ENCODE results near the gene MYL5. TPM values are rescaled to one million over a fixed set of nuclear protein-coding genes. Genes with fewer than 3 reads are reported as not detected.
A peak's percentile ranks its signal among the peaks of the same experiment; 100 is the strongest.

The MYL5 gene
- total and polyA plus RNA-seq, 4 donors, result 2.4 to 5.0 (median 4.7) TPM

DNA sequence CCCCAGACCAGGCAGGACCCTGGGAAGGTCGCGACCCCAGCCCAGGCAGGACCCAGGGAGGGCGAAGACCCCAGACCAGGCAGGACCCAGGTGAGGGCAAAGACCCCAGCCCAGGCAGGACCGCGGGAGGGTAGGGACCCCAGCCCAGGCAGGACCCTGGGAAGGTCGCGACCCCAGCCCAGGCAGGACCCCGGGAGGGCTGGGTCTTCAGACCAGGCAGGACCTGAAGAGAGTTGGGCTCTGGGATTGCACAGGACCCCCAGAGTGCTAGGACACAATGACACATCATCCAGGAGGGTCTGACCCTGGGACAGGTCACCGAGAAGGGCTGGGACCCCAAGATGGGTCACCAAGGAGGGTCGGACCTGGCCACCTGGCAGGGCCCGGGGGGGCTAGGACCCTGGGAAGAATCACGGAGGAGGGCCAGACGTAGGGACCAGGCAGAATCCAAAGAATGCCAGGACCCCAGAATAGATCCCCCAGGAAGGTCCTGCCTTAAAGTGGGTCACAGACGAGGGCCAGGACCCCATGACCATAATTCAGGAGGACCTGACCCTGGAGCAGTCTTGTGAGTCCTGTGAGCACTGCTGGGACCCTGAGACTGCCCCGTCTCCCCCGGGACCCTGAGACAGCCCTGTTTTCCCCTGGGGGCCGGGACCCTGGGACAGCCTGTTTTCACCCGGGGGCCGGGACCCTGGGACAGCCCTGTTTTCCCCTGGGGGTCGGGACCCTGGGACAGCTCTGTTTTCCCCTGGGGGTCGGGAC is 32.7 kb downstream of the MYL5 start:
- Histone ChIP-seq H3K9me3 (ENCODE audit: control insufficient read depth in 4 of 4, low read length in 3 of 4) (no peaks in the 10 kb centered on the region), H3K36me3 (ENCODE audit: control insufficient read depth in 4 of 4, insufficient read depth in 3 of 4, low read depth in 1 of 4, low read length in 3 of 4) (no peaks in the 10 kb centered on the region), H3K9ac (ENCODE audit: low read depth in 1 of 2, low read length in 2 of 2) (peak overlapping the region in 1 of 2 donors; percentile 10), H3K27ac (ENCODE audit: low read depth in 1 of 2, low read length in 2 of 2) (no peak overlapping the region), H3K27me3 (ENCODE audit: control insufficient read depth in 4 of 4, insufficient read depth in 4 of 4, low read length in 3 of 4) (no peaks in the 10 kb centered on the region), H3K4me3 (ENCODE audit: low read depth in 1 of 3, low read length in 3 of 3) (peak overlapping the region in 1 of 3 donors; percentile 33), H3K4me1 (ENCODE audit: control insufficient read depth in 4 of 4, insufficient read depth in 4 of 4, low read length in 3 of 4) (peaks cover 6 to 28% (median 18%) of the 10 kb centered on the region in 4 donors)
- no peak for DNase-seq (ENCODE audit: low spot score)
- no peak for TF ChIP-seq ATF3 (IDR thresholded peaks at IDR 0.05)
- TF ChIP-seq FOXA2 (IDR thresholded peaks at IDR 0.05), result no peak
- TF ChIP-seq, protein P1, sequence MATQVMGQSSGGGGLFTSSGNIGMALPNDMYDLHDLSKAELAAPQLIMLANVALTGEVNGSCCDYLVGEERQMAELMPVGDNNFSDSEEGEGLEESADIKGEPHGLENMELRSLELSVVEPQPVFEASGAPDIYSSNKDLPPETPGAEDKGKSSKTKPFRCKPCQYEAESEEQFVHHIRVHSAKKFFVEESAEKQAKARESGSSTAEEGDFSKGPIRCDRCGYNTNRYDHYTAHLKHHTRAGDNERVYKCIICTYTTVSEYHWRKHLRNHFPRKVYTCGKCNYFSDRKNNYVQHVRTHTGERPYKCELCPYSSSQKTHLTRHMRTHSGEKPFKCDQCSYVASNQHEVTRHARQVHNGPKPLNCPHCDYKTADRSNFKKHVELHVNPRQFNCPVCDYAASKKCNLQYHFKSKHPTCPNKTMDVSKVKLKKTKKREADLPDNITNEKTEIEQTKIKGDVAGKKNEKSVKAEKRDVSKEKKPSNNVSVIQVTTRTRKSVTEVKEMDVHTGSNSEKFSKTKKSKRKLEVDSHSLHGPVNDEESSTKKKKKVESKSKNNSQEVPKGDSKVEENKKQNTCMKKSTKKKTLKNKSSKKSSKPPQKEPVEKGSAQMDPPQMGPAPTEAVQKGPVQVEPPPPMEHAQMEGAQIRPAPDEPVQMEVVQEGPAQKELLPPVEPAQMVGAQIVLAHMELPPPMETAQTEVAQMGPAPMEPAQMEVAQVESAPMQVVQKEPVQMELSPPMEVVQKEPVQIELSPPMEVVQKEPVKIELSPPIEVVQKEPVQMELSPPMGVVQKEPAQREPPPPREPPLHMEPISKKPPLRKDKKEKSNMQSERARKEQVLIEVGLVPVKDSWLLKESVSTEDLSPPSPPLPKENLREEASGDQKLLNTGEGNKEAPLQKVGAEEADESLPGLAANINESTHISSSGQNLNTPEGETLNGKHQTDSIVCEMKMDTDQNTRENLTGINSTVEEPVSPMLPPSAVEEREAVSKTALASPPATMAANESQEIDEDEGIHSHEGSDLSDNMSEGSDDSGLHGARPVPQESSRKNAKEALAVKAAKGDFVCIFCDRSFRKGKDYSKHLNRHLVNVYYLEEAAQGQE (IDR thresholded peaks at IDR 0.05), result no peak
- no peak for TF ChIP-seq HNF4A (conservative IDR thresholded peaks at IDR 0.05)
- no peak for TF ChIP-seq RAD21 (IDR thresholded peaks at IDR 0.05)
- TF ChIP-seq JUND (IDR thresholded peaks at IDR 0.05), result no peak
- TF ChIP-seq HNF4G (IDR thresholded peaks at IDR 0.05), result no peak
- no peak for TF ChIP-seq NR2F2 (IDR thresholded peaks at IDR 0.05)
- TF ChIP-seq GABPA (IDR thresholded peaks at IDR 0.05 in 1 of 2, conservative IDR thresholded peaks at IDR 0.05 in 1 of 2), result no peak
- TF ChIP-seq ZBTB33 (IDR thresholded peaks at IDR 0.05), result no peak
- TF ChIP-seq YY1 (IDR thresholded peaks at IDR 0.05), result no peak
- no peak for TF ChIP-seq SP1 (IDR thresholded peaks at IDR 0.05)
- no peak for TF ChIP-seq FOXA1 (IDR thresholded peaks at IDR 0.05)
- TF ChIP-seq TAF1 (conservative IDR thresholded peaks at IDR 0.05), result no peak
- no peak for TF ChIP-seq RXRA (IDR thresholded peaks at IDR 0.05)
- TF ChIP-seq, protein P2, sequence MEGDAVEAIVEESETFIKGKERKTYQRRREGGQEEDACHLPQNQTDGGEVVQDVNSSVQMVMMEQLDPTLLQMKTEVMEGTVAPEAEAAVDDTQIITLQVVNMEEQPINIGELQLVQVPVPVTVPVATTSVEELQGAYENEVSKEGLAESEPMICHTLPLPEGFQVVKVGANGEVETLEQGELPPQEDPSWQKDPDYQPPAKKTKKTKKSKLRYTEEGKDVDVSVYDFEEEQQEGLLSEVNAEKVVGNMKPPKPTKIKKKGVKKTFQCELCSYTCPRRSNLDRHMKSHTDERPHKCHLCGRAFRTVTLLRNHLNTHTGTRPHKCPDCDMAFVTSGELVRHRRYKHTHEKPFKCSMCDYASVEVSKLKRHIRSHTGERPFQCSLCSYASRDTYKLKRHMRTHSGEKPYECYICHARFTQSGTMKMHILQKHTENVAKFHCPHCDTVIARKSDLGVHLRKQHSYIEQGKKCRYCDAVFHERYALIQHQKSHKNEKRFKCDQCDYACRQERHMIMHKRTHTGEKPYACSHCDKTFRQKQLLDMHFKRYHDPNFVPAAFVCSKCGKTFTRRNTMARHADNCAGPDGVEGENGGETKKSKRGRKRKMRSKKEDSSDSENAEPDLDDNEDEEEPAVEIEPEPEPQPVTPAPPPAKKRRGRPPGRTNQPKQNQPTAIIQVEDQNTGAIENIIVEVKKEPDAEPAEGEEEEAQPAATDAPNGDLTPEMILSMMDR (IDR thresholded peaks at IDR 0.05; ENCODE audit: low read depth, low read length, missing input control), result no peak
- TF ChIP-seq MAX (IDR thresholded peaks at IDR 0.05), result no peak
- no peak for TF ChIP-seq EGR1 (IDR thresholded peaks at IDR 0.05; ENCODE audit: low read depth in 2 of 2)
- WGBS, result 63% methylated on average over 21 of the region's 21 CpGs

All from liver (tissue), 9 donors.